HepG2 (cell line): ENCODE data around the gene SMIM12. TPM values are rescaled to one million over a fixed set of nuclear protein-coding genes. Genes with fewer than 3 reads are reported as not detected.

Experiments
- BATF2 ChIP-seq: sonication (generic); formaldehyde crosslinking; IDR thresholded peaks from 2 replicates; pipeline ENCODE4 v1.8.0; 2022; ENCODE audit warnings: mild to moderate bottlenecking, missing genetic modification reagents, moderate library complexity
- CEBPG ChIP-seq: IDR thresholded peaks from 2 replicates; pipeline ENCODE4 v1.6.1; 2016
- FOXJ3 ChIP-seq: sonication (generic); formaldehyde crosslinking; IDR thresholded peaks from 2 replicates; pipeline ENCODE4 v1.4.0; 2020; ENCODE audit warnings: missing genetic modification reagents, mild to moderate bottlenecking, borderline replicate concordance
- HDAC6 ChIP-seq: fragments of 200-600 bp; sonication (generic); IDR thresholded peaks from 2 replicates; pipeline ENCODE4 v1.7.0; 2017; ENCODE audit warnings: mild to moderate bottlenecking, antibody characterized with exemption, low read length, low read depth
- IKZF1 ChIP-seq: fragments of 450-650 bp; IDR thresholded peaks from 2 replicates; pipeline ENCODE4 v1.7.1; 2016
- JARID2 ChIP-seq: sonication (generic); formaldehyde crosslinking; IDR thresholded peaks from 2 replicates; pipeline ENCODE4 v1.8.1; 2023; ENCODE audit warnings: missing genetic modification reagents, inconsistent platforms; ENCODE audit not compliant: insufficient replicate concordance
- MTA3 ChIP-seq: sonication (generic); formaldehyde crosslinking; IDR thresholded peaks from 2 replicates; pipeline ENCODE4 v1.4.0; 2020; ENCODE audit warnings: missing genetic modification reagents
- NFATC3 ChIP-seq: sonication (generic); formaldehyde crosslinking; IDR thresholded peaks from 2 replicates; pipeline ENCODE4 v1.5.1; 2020; ENCODE audit warnings: mild to moderate bottlenecking, missing genetic modification reagents
- STAT6 ChIP-seq: sonication (generic); formaldehyde crosslinking; IDR thresholded peaks from 2 replicates; pipeline ENCODE4 v1.4.0; 2020; ENCODE audit warnings: missing genetic modification reagents, mild to moderate bottlenecking, borderline replicate concordance
- TCF12 ChIP-seq, 2 experiments: fragments of 450-650 bp in 1 of 2; sonication (generic) in 1 of 2; formaldehyde crosslinking in 1 of 2; IDR thresholded peaks; 2 replicates each; pipeline versions ENCODE4 v1.6.1 to v1.8.0; 2017 to 2022; ENCODE audit warnings: antibody characterized with exemption in 1 of 2, mild to moderate bottlenecking in 1 of 2, missing genetic modification reagents in 1 of 2, moderate library complexity in 1 of 2
- THAP9 ChIP-seq: sonication (generic); formaldehyde crosslinking; IDR thresholded peaks from 2 replicates; pipeline ENCODE4; 2020; ENCODE audit warnings: missing genetic modification reagents, mild to moderate bottlenecking, borderline replicate concordance
- ZBTB1 ChIP-seq: sonication (generic); formaldehyde crosslinking; IDR thresholded peaks from 2 replicates; pipeline ENCODE4 v1.4.0; 2020; ENCODE audit warnings: missing genetic modification reagents, borderline replicate concordance
- ZBTB21 ChIP-seq: sonication (generic); formaldehyde crosslinking; IDR thresholded peaks from 2 replicates; pipeline ENCODE4 v1.4.0; 2020; ENCODE audit warnings: missing genetic modification reagents
- ZNF10 ChIP-seq: sonication (generic); formaldehyde crosslinking; IDR thresholded peaks from 2 replicates; pipeline ENCODE4 v1.4.0; 2020; ENCODE audit warnings: mild to moderate bottlenecking, low read depth, missing genetic modification reagents, borderline replicate concordance
- ZNF512B ChIP-seq: sonication (generic); formaldehyde crosslinking; IDR thresholded peaks from 2 replicates; pipeline ENCODE4 v1.5.1; 2020; ENCODE audit warnings: missing genetic modification reagents, mild to moderate bottlenecking, borderline replicate concordance
- ZNF543 ChIP-seq: sonication (generic); formaldehyde crosslinking; IDR thresholded peaks from 2 replicates; pipeline ENCODE4 v1.4.0; 2020; ENCODE audit warnings: mild to moderate bottlenecking, missing genetic modification reagents
- ZNF770 ChIP-seq: sonication (generic); formaldehyde crosslinking; IDR thresholded peaks from 2 replicates; pipeline ENCODE4 v1.5.0; 2020; ENCODE audit warnings: mild to moderate bottlenecking, missing genetic modification reagents
- ZSCAN22 ChIP-seq: sonication (generic); formaldehyde crosslinking; IDR thresholded peaks from 2 replicates; pipeline ENCODE4 v1.4.0; 2020; ENCODE audit warnings: mild to moderate bottlenecking, missing genetic modification reagents
- polyA plus RNA-seq, 8 experiments: library from polyadenylated mRNA; depleted of rRNA in 3 of 8; stranded (reverse) in 7 of 8; unstranded in 1 of 8; fragments of >200 nt; fragmentation: Illumina TruSeq in 4 of 8; extraction: Trizol in 4 of 8; gene quantifications; 2 replicates each; pipeline versions ENCODE4 v1.2.1 to v1.2.3, GENCODE V29; 2011 to 2016; ENCODE audit warnings: low read depth in 4 of 8, missing spikeins in 1 of 8, mixed read lengths in 1 of 8; ENCODE audit not compliant: insufficient read depth in 1 of 8
- total RNA-seq, 5 experiments: library from RNA; depleted of rRNA; stranded (reverse); fragments of >200 nt; fragmentation: Illumina TruSeq; extraction: Trizol; gene quantifications; 2 replicates each; pipeline ENCODE4 v1.2.3, GENCODE V29; 2016; ENCODE audit warnings: low read depth in 1 of 5

Gene SMIM12
- total and polyA plus RNA-seq, 2 of the 13 experiments (the other 11 are each of a cell fraction or from before 2014, with no cell fraction given), result 20.1 to 41.3 TPM

GRCh38 chr1:34825455-34826091 lies 34.0 kb downstream of the SMIM12 start (continued):
- TF ChIP-seq MTA3 (CRISPR knock-in tag) (no peak), HDAC6 (no peak), NFATC3 (CRISPR knock-in tag) (no peak), BATF2 (CRISPR knock-in tag) (no peak), ZBTB21 (CRISPR knock-in tag) (no peak), ZNF770 (CRISPR knock-in tag) (no peak), ZSCAN22 (CRISPR knock-in tag) (no peak), ZBTB1 (no peak), TCF12 (IDR thresholded peaks at IDR 0.05) (no peak), TCF12 (CRISPR knock-in tag; IDR thresholded peaks at IDR 0.05) (0 out of 2 replicates have a peak, but pooled peaks have one; percentile 29), STAT6 (CRISPR knock-in tag) (no peak), THAP9 (CRISPR knock-in tag) (peak; percentile 68; the same call in 1 of the 2 replicates), IKZF1 (no peak), ZNF512B (CRISPR knock-in tag) (no peak), CEBPG (CRISPR knock-in tag) (no peak), ZNF543 (CRISPR knock-in tag) (peak; percentile 51; the same call in 1 of the 2 replicates), JARID2 (no peak), ZNF10 (CRISPR knock-in tag) (no peak), FOXJ3 (CRISPR knock-in tag) (no peak)
